CD8-positive, alpha-beta memory T cell (primary cell): ENCODE measurements around the gene TJAP1. TPM values are rescaled to one million over a fixed set of nuclear protein-coding genes. Genes with fewer than 3 reads are reported as not detected.
A peak's percentile ranks its signal among the peaks of the same experiment; 100 is the strongest.

Experiments used
- CTCF ChIA-PET: fragments of 350-600 bp; sonication (Branson Sonifier 250); formaldehyde crosslinking; loops from one replicate; lab custom pipeline; 2021; ENCODE audit warnings: antibody characterized with exemption; lab: Charles Lee
- POLR2A ChIA-PET: fragments of 350-600 bp; sonication (Branson Sonifier 250); formaldehyde crosslinking; loops from one replicate; lab custom pipeline; 2021; ENCODE audit warnings: antibody characterized with exemption; lab: Charles Lee
- DNase-seq, 5 donors: peaks; one replicate each; pipeline versions ENCODE4 v3.0.0 to v3.0.0-alpha.2; 2020 to 2022; ENCODE audit warnings: mixed read lengths in 1 of 5
- H3K27ac ChIP-seq: one replicate; pipeline ENCODE4 v1.7.0; 2013; ENCODE audit warnings: low read depth, mild to moderate bottlenecking, low read length, moderate library complexity
- H3K27me3 ChIP-seq: 2 replicates; pipeline ENCODE4 v1.7.0; 2013; ENCODE audit warnings: low read length, mild to moderate bottlenecking; ENCODE audit not compliant: insufficient read depth, poor library complexity, severe bottlenecking
- H3K36me3 ChIP-seq: 2 replicates; pipeline ENCODE4 v1.7.0; 2013; ENCODE audit warnings: mild to moderate bottlenecking, low read length, moderate library complexity; ENCODE audit not compliant: insufficient read depth
- H3K4me1 ChIP-seq: 2 replicates; pipeline ENCODE4 v1.7.0; 2013; ENCODE audit warnings: mild to moderate bottlenecking, low read length, moderate library complexity; ENCODE audit not compliant: insufficient read depth
- H3K4me3 ChIP-seq: 2 replicates; pipeline ENCODE4 v1.7.0; 2013; ENCODE audit warnings: mild to moderate bottlenecking, low read length
- H3K9me3 ChIP-seq: 2 replicates; pipeline ENCODE4 v1.7.0; 2013; ENCODE audit warnings: mild to moderate bottlenecking, low read length
- H3K27ac Mint-ChIP-seq, 8 donors: one replicate each; pipeline ENCODE4 v1.8.0; 2020 to 2021; ENCODE audit warnings: mixed read lengths in 8 of 8, mild to moderate bottlenecking in 6 of 8, inconsistent platforms in 3 of 8, moderate library complexity in 3 of 8
- H3K27me3 Mint-ChIP-seq, 2 donors: one replicate each; pipeline ENCODE4 v1.8.0; 2020 to 2021; ENCODE audit warnings: mixed read lengths in 2 of 2, mild to moderate bottlenecking in 1 of 2, moderate library complexity in 1 of 2
- H3K36me3 Mint-ChIP-seq, 3 donors: one replicate each; pipeline ENCODE4 v1.8.0; 2020 to 2021; ENCODE audit warnings: mixed read lengths in 3 of 3, inconsistent platforms in 1 of 3, mild to moderate bottlenecking in 1 of 3
- H3K4me1 Mint-ChIP-seq, 3 donors: one replicate each; pipeline ENCODE4 v1.8.0; 2020 to 2021; ENCODE audit warnings: mixed read lengths in 3 of 3, inconsistent platforms in 1 of 3, mild to moderate bottlenecking in 1 of 3
- H3K4me3 Mint-ChIP-seq, 7 donors: one replicate each; pipeline ENCODE4 v1.8.0; 2020 to 2021; ENCODE audit warnings: mixed read lengths in 7 of 7, mild to moderate bottlenecking in 6 of 7, moderate library complexity in 4 of 7, inconsistent platforms in 2 of 7
- H3K9me3 Mint-ChIP-seq, 5 donors: one replicate each; pipeline ENCODE4 v1.8.0; 2020 to 2022; ENCODE audit warnings: mixed read lengths in 5 of 5, mild to moderate bottlenecking in 3 of 5, moderate library complexity in 2 of 5, inconsistent platforms in 1 of 5
- polyA plus RNA-seq: library from polyadenylated mRNA; unstranded; fragments of 300-500 nt; fragmentation: Illumina TruSeq; gene quantifications from one replicate; pipeline ENCODE4 v1.2.3, GENCODE V29; 2021
- total RNA-seq, 2 experiments: library from RNA; stranded (reverse); gene quantifications; one replicate each; pipeline ENCODE4 v1.2.3, GENCODE V29; 2021

Gene TJAP1
- total and polyA plus RNA-seq, 3 experiments from 2014 or later = 11.8 to 49.1 (median 48.8) TPM

GRCh38 chr6:43434943-43435342 is 42.4 kb upstream of the TJAP1 start:
- Histone ChIP-seq H3K36me3 (peaks cover 16% of the 10 kb centered on the region), H3K27ac (no peak overlapping the region), H3K4me3 (no peak overlapping the region), H3K4me1 (no peaks in the 10 kb centered on the region), H3K27me3 (no peaks in the 10 kb centered on the region), H3K9me3 (no peaks in the 10 kb centered on the region)
- Mint-ChIP-seq H3K9me3 (no peaks in the 10 kb centered on the region), H3K27me3 (peaks cover 0 to 2% of the 10 kb centered on the region in 2 donors), H3K4me1 (peaks cover 5 to 15% (median 6%) of the 10 kb centered on the region in 3 donors), H3K4me3 (no peak overlapping the region), H3K27ac (peak overlapping the region in 2 of 8 donors; percentile 25 to 73), H3K36me3 (peaks cover 0 to 63% (median 4%) of the 10 kb centered on the region in 3 donors)
- POLR2A ChIA-PET = no interaction called here
- CTCF ChIA-PET = interaction anchor here (1.3 kb wide), 1 partner anchor 20 kb away, joined by 3 read pairs; the partner anchor contains the start of gene DLK2
- DNase-seq = no peak

GRCh38 chr6:43435682-43436437 is 41.5 kb upstream of the TJAP1 start:
- H3K27me3 ChIP-seq = no peaks in the 10 kb centered on the region
- CTCF ChIA-PET = interaction anchor here (1.1 to 1.2 kb wide), 2 partner anchors 18 to 71 kb away, joined by 4 to 6 read pairs; no protein-coding TSS in a partner anchor
- POLR2A ChIA-PET = no interaction called here

DNA sequence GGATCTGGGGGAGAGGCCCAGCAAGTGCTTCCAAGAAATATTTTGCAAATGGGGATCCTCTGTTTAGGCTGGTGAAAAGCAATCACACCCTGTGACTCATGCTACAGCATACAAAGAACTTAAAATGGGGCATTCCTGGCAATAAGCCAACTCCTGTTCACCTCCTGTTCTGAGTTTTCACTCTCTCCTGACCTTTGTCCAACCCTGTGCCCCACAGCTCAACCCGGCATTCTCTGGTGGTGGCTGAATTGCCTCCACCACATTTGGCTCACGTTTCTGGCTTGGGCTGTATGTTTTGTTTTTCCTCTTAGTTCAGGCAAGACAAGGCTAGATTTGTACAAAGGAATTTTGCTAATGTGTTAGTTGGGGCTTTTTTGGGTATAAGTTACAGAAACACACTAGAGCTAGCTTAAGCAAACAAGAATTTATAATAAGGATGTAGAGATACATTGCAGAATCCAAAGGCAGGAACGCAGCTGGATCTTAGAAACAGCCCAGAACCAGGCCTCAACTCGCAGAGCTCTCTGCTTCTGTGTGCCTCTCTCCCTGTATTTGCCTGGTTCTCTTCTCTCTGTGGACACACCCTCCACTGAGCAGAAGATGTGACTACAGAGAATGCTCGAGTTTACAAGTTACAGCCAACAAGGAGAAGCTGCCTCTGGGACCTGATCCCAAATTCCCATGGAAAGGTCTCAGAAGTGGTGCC is 40.6 kb upstream of the TJAP1 start:
- H3K27ac ChIP-seq = no peak overlapping the region
- Mint-ChIP-seq H3K36me3 (peaks cover 0 to 67% (median 4%) of the 10 kb centered on the region in 3 donors), H3K4me1 (peaks cover 1 to 5% (median 3%) of the 10 kb centered on the region in 3 donors), H3K4me3 (peak overlapping the region in 1 of 7 donors; percentile 29), H3K27me3 (peaks cover 0 to 2% of the 10 kb centered on the region in 2 donors), H3K9me3 (no peaks in the 10 kb centered on the region), H3K27ac (peak overlapping the region in 4 of 8 donors; percentile 22 to 73 (median 62))
- H3K36me3 ChIP-seq = peaks cover 16% of the 10 kb centered on the region
- no peaks in the 10 kb centered on the region for H3K27me3 ChIP-seq
- POLR2A ChIA-PET = interaction anchor here (0.7 kb wide), 1 partner anchor 43 kb away, joined by 4 read pairs; no protein-coding TSS in a partner anchor
- H3K9me3 ChIP-seq = no peaks in the 10 kb centered on the region
- H3K4me3 ChIP-seq = no peak overlapping the region
- H3K4me1 ChIP-seq = no peaks in the 10 kb centered on the region
- no peak for DNase-seq
- CTCF ChIA-PET = interaction anchor here (1.1 to 1.2 kb wide), 2 partner anchors 17 to 70 kb away, joined by 4 to 6 read pairs; no protein-coding TSS in a partner anchor

More at GRCh38 chr6:43435682-43436437, 41.5 kb upstream of the TJAP1 start:
- peaks cover 3 to 7% (median 6%) of the 10 kb centered on the region in 3 donors for H3K4me1 Mint-ChIP-seq
- peaks cover 0 to 63% (median 4%) of the 10 kb centered on the region in 3 donors for H3K36me3 Mint-ChIP-seq
- H3K9me3 Mint-ChIP-seq = no peaks in the 10 kb centered on the region
- no peak overlapping the region for H3K4me3 Mint-ChIP-seq
- H3K27ac Mint-ChIP-seq = peak overlapping the region in 2 of 8 donors; percentile 2 to 73
- Histone ChIP-seq H3K36me3 (peaks cover 16% of the 10 kb centered on the region), H3K27ac (no peak overlapping the region), H3K9me3 (no peaks in the 10 kb centered on the region), H3K4me1 (no peaks in the 10 kb centered on the region), H3K4me3 (no peak overlapping the region)
- no peak for DNase-seq
- peaks cover 0 to 2% of the 10 kb centered on the region in 2 donors for H3K27me3 Mint-ChIP-seq

GRCh38 chr6:43437700-43438099 is 39.7 kb upstream of the TJAP1 start:
- ChIA-PET POLR2A (interaction anchor here (0.6 kb wide), 1 partner anchor 11 kb away, joined by 9 read pairs; the partner anchor contains the start of gene ABCC10), CTCF (no interaction called here)
- no peaks in the 10 kb centered on the region for H3K4me1 Mint-ChIP-seq
- H3K36me3 ChIP-seq = peaks cover 15% of the 10 kb centered on the region
- no peak for DNase-seq
- peak overlapping the region in 2 of 8 donors; percentile 26 to 34 for H3K27ac Mint-ChIP-seq
- H3K27me3 ChIP-seq = no peaks in the 10 kb centered on the region
- H3K36me3 Mint-ChIP-seq = peaks cover 0 to 64% (median 4%) of the 10 kb centered on the region in 3 donors
- no peak overlapping the region for H3K4me3 ChIP-seq
- no peaks in the 10 kb centered on the region for H3K9me3 Mint-ChIP-seq
- peaks cover 0 to 2% of the 10 kb centered on the region in 2 donors for H3K27me3 Mint-ChIP-seq
- no peak overlapping the region for H3K27ac ChIP-seq
- no peaks in the 10 kb centered on the region for H3K9me3 ChIP-seq
- H3K4me3 Mint-ChIP-seq = no peak overlapping the region
- no peaks in the 10 kb centered on the region for H3K4me1 ChIP-seq

DNA sequence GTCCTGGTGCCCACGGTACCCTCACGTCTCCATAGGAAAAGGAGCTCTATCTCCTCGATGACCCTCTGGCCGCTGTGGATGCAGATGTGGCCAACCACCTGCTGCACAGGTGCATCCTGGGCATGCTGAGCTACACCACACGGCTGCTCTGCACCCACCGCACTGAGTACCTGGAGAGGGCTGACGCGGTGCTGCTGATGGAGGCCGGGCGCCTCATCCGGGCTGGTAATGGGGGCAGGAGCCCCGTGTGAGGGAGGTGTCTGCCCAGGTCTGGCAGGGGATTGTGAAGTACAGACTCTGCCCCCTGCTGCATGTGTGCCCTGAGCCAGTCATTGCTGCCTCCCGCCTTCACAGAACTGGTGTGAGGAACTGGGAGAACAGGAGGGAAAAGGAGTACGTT is 34.4 kb upstream of the TJAP1 start:
- H3K4me3 ChIP-seq = no peak overlapping the region
- H3K27me3 ChIP-seq = no peaks in the 10 kb centered on the region
- Mint-ChIP-seq H3K9me3 (no peaks in the 10 kb centered on the region), H3K36me3 (peaks cover 0 to 74% (median 5%) of the 10 kb centered on the region in 3 donors), H3K4me3 (no peak overlapping the region), H3K27me3 (no peaks in the 10 kb centered on the region), H3K27ac (no peak overlapping the region), H3K4me1 (no peaks in the 10 kb centered on the region)
- no peak overlapping the region for H3K27ac ChIP-seq
- no peaks in the 10 kb centered on the region for H3K4me1 ChIP-seq
- ChIA-PET POLR2A (no interaction called here), CTCF (no interaction called here)
- no peak for DNase-seq
- H3K36me3 ChIP-seq = peaks cover 22% of the 10 kb centered on the region
- no peaks in the 10 kb centered on the region for H3K9me3 ChIP-seq

- DNase-seq = no peak
- H3K27ac Mint-ChIP-seq = peak overlapping the region in 1 of 8 donors; percentile 41
- H3K9me3 ChIP-seq = no peaks in the 10 kb centered on the region
- H3K27me3 ChIP-seq = no peaks in the 10 kb centered on the region
- H3K36me3 ChIP-seq = peaks cover 14% of the 10 kb centered on the region
- POLR2A ChIA-PET = no interaction called here
- no peaks in the 10 kb centered on the region for H3K4me1 ChIP-seq
- no peak overlapping the region for H3K27ac ChIP-seq
- peaks cover 0 to 79% (median 5%) of the 10 kb centered on the region in 3 donors for H3K36me3 Mint-ChIP-seq
- no peak overlapping the region for H3K4me3 ChIP-seq
- no peaks in the 10 kb centered on the region for H3K9me3 Mint-ChIP-seq
- H3K27me3 Mint-ChIP-seq = no peaks in the 10 kb centered on the region
- H3K4me3 Mint-ChIP-seq = no peak overlapping the region
- H3K4me1 Mint-ChIP-seq = no peaks in the 10 kb centered on the region
- CTCF ChIA-PET = interaction anchor here (1.1 to 1.5 kb wide), 2 partner anchors 9 to 10 kb away, joined by 4 to 5 read pairs; no protein-coding TSS in a partner anchor
Observed at GRCh38 chr6:43444036-43444435, 33.3 kb upstream of the TJAP1 start.

DNA sequence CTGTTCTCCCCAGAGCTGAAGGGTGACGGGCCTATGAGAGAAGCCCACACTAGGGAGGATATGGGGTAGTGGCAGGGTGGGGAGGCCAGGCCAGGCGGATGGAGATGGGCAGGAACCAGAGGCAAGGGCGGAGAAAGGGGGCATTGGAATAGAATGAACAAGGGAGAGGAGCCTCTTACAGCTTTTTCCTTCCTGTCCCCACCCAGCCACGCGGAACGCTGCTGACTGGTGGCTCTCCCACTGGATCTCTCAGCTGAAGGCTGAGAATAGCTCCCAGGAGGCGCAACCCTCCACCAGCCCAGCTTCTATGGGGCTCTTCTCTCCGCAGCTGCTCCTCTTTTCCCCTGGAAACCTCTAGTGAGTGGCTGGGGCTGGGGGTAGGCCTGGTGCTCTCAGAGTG is 32.8 kb upstream of the TJAP1 start:
- peak overlapping the region in 2 of 8 donors; percentile 19 to 46 for H3K27ac Mint-ChIP-seq

More for the DNA sequence above, 32.8 kb upstream of the TJAP1 start:
- CTCF ChIA-PET = interaction anchor here (1.1 to 1.5 kb wide), 2 partner anchors 8 to 10 kb away, joined by 4 to 5 read pairs; no protein-coding TSS in a partner anchor
- POLR2A ChIA-PET = no interaction called here
- peaks cover 0 to 83% (median 5%) of the 10 kb centered on the region in 3 donors for H3K36me3 Mint-ChIP-seq
- H3K27me3 Mint-ChIP-seq = no peaks in the 10 kb centered on the region
- no peak overlapping the region for H3K4me3 Mint-ChIP-seq
- no peaks in the 10 kb centered on the region for H3K4me1 Mint-ChIP-seq
- no peaks in the 10 kb centered on the region for H3K9me3 Mint-ChIP-seq
- Histone ChIP-seq H3K9me3 (no peaks in the 10 kb centered on the region), H3K36me3 (peaks cover 13% of the 10 kb centered on the region), H3K27ac (no peak overlapping the region), H3K4me1 (no peaks in the 10 kb centered on the region), H3K4me3 (no peak overlapping the region), H3K27me3 (no peaks in the 10 kb centered on the region)
- DNase-seq = no peak
